HEK293 (cell line): Measurements from ENCODE around the gene FBP1.
A peak's percentile ranks its signal among the peaks of the same experiment; 100 is the strongest.

Source experiments
- CTCF ChIA-PET: fragments of 350-600 bp; formaldehyde crosslinking; extraction: SDS; loops from one replicate; lab custom pipeline; 2021; ENCODE audit warnings: antibody characterized with exemption; lab: Yijun Ruan, JAX
- POLR2A ChIA-PET: fragments of 300-600 bp; formaldehyde crosslinking; extraction: SDS; loops from one replicate; lab custom pipeline; 2020; ENCODE audit warnings: antibody characterized with exemption, inconsistent platforms; lab: Yijun Ruan, JAX
- H3K27ac ChIP-seq: fragments of 200-500 bp; sonication (Bioruptor generic); 2 replicates; pipeline ENCODE4 v1.5.1; 2014; ENCODE audit warnings: low read depth, low read length, control low read depth, inconsistent platforms; ENCODE audit errors: extremely low read depth
- H3K36me3 ChIP-seq, 2 experiments: fragments of 200-500 bp in 1 of 2; sonication (Bioruptor generic) in 1 of 2; 1 replicate in 1 of 2; 2 replicates in 1 of 2; pipeline ENCODE4 v1.5.1; 2014 to 2017; ENCODE audit warnings: inconsistent platforms in 2 of 2, low read length in 2 of 2; ENCODE audit not compliant: control insufficient read depth in 2 of 2, insufficient read depth in 1 of 2
- H3K4me1 ChIP-seq: fragments of 200-500 bp; sonication (Bioruptor generic); 2 replicates; pipeline ENCODE4 v1.5.1; 2014; ENCODE audit warnings: mild to moderate bottlenecking, low read length, inconsistent platforms; ENCODE audit not compliant: control insufficient read depth, insufficient read depth
- H3K4me3 ChIP-seq: 2 replicates; pipeline ENCODE4 v1.5.1; 2011; ENCODE audit warnings: low read depth, mild to moderate bottlenecking, control low read depth, low read length, moderate library complexity
- H3K9me3 ChIP-seq: fragments of 200-500 bp; sonication (Bioruptor generic); 2 replicates; pipeline ENCODE4 v1.5.1; 2014; ENCODE audit warnings: low read depth, low read length, inconsistent platforms; ENCODE audit not compliant: control insufficient read depth, insufficient read depth
- CTCF ChIP-seq: fragments of 450-650 bp; formaldehyde crosslinking; IDR thresholded peaks from 2 replicates; pipeline ENCODE4 v1.5.1; 2016; ENCODE audit warnings: missing biosample characterization, missing genetic modification characterization
- GLIS2 ChIP-seq: fragments of 450-650 bp; formaldehyde crosslinking; IDR thresholded peaks from 2 replicates; pipeline ENCODE4 v1.5.1; 2016; ENCODE audit warnings: missing biosample characterization, missing genetic modification characterization
- HOXD13 ChIP-seq: sonication (generic); formaldehyde crosslinking; IDR thresholded peaks from 2 replicates; pipeline ENCODE4 v1.8.0; 2022; ENCODE audit warnings: missing genetic modification reagents, borderline replicate concordance
- IKZF3 ChIP-seq: fragments of 450-650 bp; IDR thresholded peaks from 2 replicates; pipeline ENCODE4 v1.5.0; 2018; ENCODE audit warnings: missing biosample characterization, mild to moderate bottlenecking, missing genetic modification characterization, moderate library complexity
- PRDM2 ChIP-seq: fragments of 450-650 bp; formaldehyde crosslinking; IDR thresholded peaks from 2 replicates; pipeline ENCODE4 v1.5.1; 2016; ENCODE audit warnings: missing biosample characterization, missing genetic modification characterization, borderline replicate concordance
- SP7 ChIP-seq: fragments of 450-650 bp; formaldehyde crosslinking; IDR thresholded peaks from 2 replicates; pipeline ENCODE4 v1.5.1; 2016; ENCODE audit warnings: missing biosample characterization, missing genetic modification characterization
- YY2 ChIP-seq: fragments of 450-650 bp; formaldehyde crosslinking; IDR thresholded peaks from 2 replicates; pipeline ENCODE4 v1.5.1; 2016; ENCODE audit warnings: missing biosample characterization, missing genetic modification characterization
- ZBTB49 ChIP-seq: fragments of 450-650 bp; formaldehyde crosslinking; IDR thresholded peaks from 2 replicates; pipeline ENCODE4 v1.5.1; 2016; ENCODE audit warnings: missing biosample characterization, missing genetic modification characterization, low read depth
- ZBTB8A ChIP-seq: fragments of 450-650 bp; formaldehyde crosslinking; IDR thresholded peaks from 2 replicates; pipeline ENCODE4 v1.5.1; 2016; ENCODE audit warnings: missing biosample characterization, missing genetic modification characterization
- ZIC2 ChIP-seq: fragments of 450-650 bp; formaldehyde crosslinking; IDR thresholded peaks from 2 replicates; pipeline ENCODE4 v1.5.1; 2016; ENCODE audit warnings: missing biosample characterization, missing genetic modification characterization
- ZNF155 ChIP-seq: fragments of 450-650 bp; formaldehyde crosslinking; IDR thresholded peaks from 2 replicates; pipeline ENCODE4 v1.5.1; 2016; ENCODE audit warnings: missing biosample characterization, missing genetic modification characterization
- ZNF16 ChIP-seq: fragments of 450-650 bp; formaldehyde crosslinking; IDR thresholded peaks from 2 replicates; pipeline ENCODE4 v1.5.1; 2016; ENCODE audit warnings: low read depth, missing biosample characterization, missing genetic modification characterization
- ZNF423 ChIP-seq: fragments of 450-650 bp; formaldehyde crosslinking; IDR thresholded peaks from 2 replicates; pipeline ENCODE4 v1.5.1; 2016; ENCODE audit warnings: missing biosample characterization, missing genetic modification characterization
- ZNF449 ChIP-seq: fragments of 450-650 bp; formaldehyde crosslinking; IDR thresholded peaks from 2 replicates; pipeline ENCODE4 v1.5.1; 2017; ENCODE audit warnings: missing biosample characterization, mild to moderate bottlenecking, missing genetic modification characterization, moderate library complexity
- ZNF473 ChIP-seq: fragments of 450-650 bp; formaldehyde crosslinking; IDR thresholded peaks from 2 replicates; pipeline ENCODE4 v1.5.1; 2017; ENCODE audit warnings: missing biosample characterization, missing genetic modification characterization
- ZNF623 ChIP-seq: fragments of 450-650 bp; formaldehyde crosslinking; IDR thresholded peaks from 2 replicates; pipeline ENCODE4 v1.5.1; 2016; ENCODE audit warnings: missing biosample characterization, missing genetic modification characterization
- ZNF639 ChIP-seq: fragments of 450-650 bp; formaldehyde crosslinking; IDR thresholded peaks from 2 replicates; pipeline ENCODE4 v1.5.1; 2016; ENCODE audit warnings: missing biosample characterization, missing genetic modification characterization
- ZNF830 ChIP-seq: fragments of 450-650 bp; IDR thresholded peaks from 2 replicates; pipeline ENCODE4 v1.5.0; 2018; ENCODE audit warnings: missing biosample characterization, missing genetic modification characterization, low read depth, mild to moderate bottlenecking, moderate library complexity

FBP1 gene

GRCh38 chr9:94648185-94648584, 8.9 kb upstream of the FBP1 start:
- TF ChIP-seq ZNF16 = peak; percentile 55; the same call in 1 of the 2 replicates
- no peak for TF ChIP-seq ZNF473 (tag by site-specific recombination)
- no peak for TF ChIP-seq ZNF830 (tag by site-specific recombination)
- no peak for TF ChIP-seq ZNF155 (tag by site-specific recombination)
- no peak for TF ChIP-seq CTCF (tag by site-specific recombination)
- TF ChIP-seq ZNF449 (tag by site-specific recombination) = no peak
- TF ChIP-seq ZBTB8A = no peak
- ChIA-PET CTCF (interaction anchor here (0.7 to 2.1 kb wide), 4 partner anchors 9 to 479 kb away, joined by 3 to 6 read pairs (median 3); no protein-coding TSS in a partner anchor), POLR2A (no interaction called here)
- Histone ChIP-seq H3K27ac (no peak overlapping the region), H3K4me1 (no peaks in the 10 kb centered on the region), H3K9me3 (no peaks in the 10 kb centered on the region), H3K4me3 (no peak overlapping the region), H3K36me3 (no peaks in the 10 kb centered on the region)

GRCh38 chr9:94645901-94646300, 6.6 kb upstream of the FBP1 start:
- no peaks in the 10 kb centered on the region for H3K4me1 ChIP-seq
- no peaks in the 10 kb centered on the region for H3K36me3 ChIP-seq
- no peak overlapping the region for H3K27ac ChIP-seq
- H3K4me3 ChIP-seq = no peak overlapping the region
- H3K9me3 ChIP-seq = no peaks in the 10 kb centered on the region
- CTCF ChIA-PET = interaction anchor here (0.7 kb wide), 1 partner anchor 1913 kb away, joined by 3 read pairs; no protein-coding TSS in a partner anchor
- POLR2A ChIA-PET = no interaction called here
- TF ChIP-seq ZNF473 (tag by site-specific recombination) = no peak
- peak; percentile 53 for TF ChIP-seq ZIC2 (tag by site-specific recombination)

GRCh38 chr9:94644543-94644942, 5.2 kb upstream of the FBP1 start:
- POLR2A ChIA-PET = no interaction called here
- no peak overlapping the region for H3K27ac ChIP-seq
- CTCF ChIA-PET = no interaction called here
- no peak for TF ChIP-seq ZNF639 (tag by site-specific recombination)
- TF ChIP-seq PRDM2 (tag by site-specific recombination) = no peak
- TF ChIP-seq IKZF3 (tag by site-specific recombination) = no peak
- TF ChIP-seq GLIS2 (tag by site-specific recombination) = no peak
- TF ChIP-seq SP7 = no peak
- no peak for TF ChIP-seq HOXD13
- TF ChIP-seq ZNF16 = no peak
- TF ChIP-seq ZNF623 (tag by site-specific recombination) = no peak
- no peak for TF ChIP-seq ZNF423 (tag by site-specific recombination)
- TF ChIP-seq YY2 = no peak
- no peak for TF ChIP-seq ZBTB49 (tag by site-specific recombination)

More at GRCh38 chr9:94644543-94644942, 5.2 kb upstream of the FBP1 start:
- no peaks in the 10 kb centered on the region for H3K9me3 ChIP-seq
- no peaks in the 10 kb centered on the region for H3K4me1 ChIP-seq
- no peak overlapping the region for H3K4me3 ChIP-seq
- H3K36me3 ChIP-seq = no peaks in the 10 kb centered on the region
